ENCODE data around the gene TOP2B. TPM values are rescaled to one million over a fixed set of nuclear protein-coding genes. Genes with fewer than 3 reads are reported as not detected.

TOP2B gene
- total and polyA plus RNA-seq, 4 donors, result 13.5 to 52.9 (median 34.5) TPM

- H3K4me3 ChIP-seq (ENCODE audit: low read depth in 1 of 3, low read length in 3 of 3), result no peak overlapping the region
- DNase-seq (ENCODE audit: low spot score), result no peak
- no peaks in the 10 kb centered on the region for H3K27me3 ChIP-seq (ENCODE audit: control insufficient read depth in 4 of 4, insufficient read depth in 4 of 4, low read length in 3 of 4)
- no peak for TF ChIP-seq REST (IDR thresholded peaks at IDR 0.05)
- no peak for TF ChIP-seq MAX (IDR thresholded peaks at IDR 0.05)
- TF ChIP-seq ATF3 (IDR thresholded peaks at IDR 0.05), result no peak
- TF ChIP-seq FOXA1 (IDR thresholded peaks at IDR 0.05), result no peak
- no peak for TF ChIP-seq SP1 (IDR thresholded peaks at IDR 0.05)
- no peak for TF ChIP-seq HNF4G (IDR thresholded peaks at IDR 0.05)
- no peak for TF ChIP-seq ZBTB33 (IDR thresholded peaks at IDR 0.05)
- no peak for TF ChIP-seq CTCF (IDR thresholded peaks at IDR 0.05; ENCODE audit: low read depth, low read length, missing input control)
- TF ChIP-seq EGR1 (IDR thresholded peaks at IDR 0.05; ENCODE audit: low read depth in 2 of 2), result no peak
- no peak for TF ChIP-seq RAD21 (IDR thresholded peaks at IDR 0.05)
- TF ChIP-seq HNF4A (conservative IDR thresholded peaks at IDR 0.05), result no peak
- WGBS, result 96% methylated on average over 2 of the region's 2 CpGs
- H3K9me3 ChIP-seq (ENCODE audit: control insufficient read depth in 4 of 4, low read length in 3 of 4), result no peaks in the 10 kb centered on the region
- no peak overlapping the region for H3K27ac ChIP-seq (ENCODE audit: low read depth in 1 of 2, low read length in 2 of 2)
- no peaks in the 10 kb centered on the region for H3K36me3 ChIP-seq (ENCODE audit: control insufficient read depth in 4 of 4, insufficient read depth in 3 of 4, low read depth in 1 of 4, low read length in 3 of 4)
- no peak overlapping the region for H3K9ac ChIP-seq (ENCODE audit: low read depth in 1 of 2, low read length in 2 of 2)
- H3K4me1 ChIP-seq (ENCODE audit: control insufficient read depth in 4 of 4, insufficient read depth in 4 of 4, low read length in 3 of 4), result no peaks in the 10 kb centered on the region
Measured at GRCh38 chr3:25711090-25711489, 46.4 kb upstream of the TOP2B start.

GRCh38 chr3:25708036-25708435 is 43.3 kb upstream of the TOP2B start:
- Histone ChIP-seq H3K36me3 (ENCODE audit: control insufficient read depth in 4 of 4, insufficient read depth in 3 of 4, low read depth in 1 of 4, low read length in 3 of 4) (no peaks in the 10 kb centered on the region), H3K4me3 (ENCODE audit: low read depth in 1 of 3, low read length in 3 of 3) (no peak overlapping the region), H3K4me1 (ENCODE audit: control insufficient read depth in 4 of 4, insufficient read depth in 4 of 4, low read length in 3 of 4) (no peaks in the 10 kb centered on the region), H3K27me3 (ENCODE audit: control insufficient read depth in 4 of 4, insufficient read depth in 4 of 4, low read length in 3 of 4) (peaks cover 0 to 5% (median 0%) of the 10 kb centered on the region in 4 donors), H3K27ac (ENCODE audit: low read depth in 1 of 2, low read length in 2 of 2) (no peak overlapping the region), H3K9ac (ENCODE audit: low read depth in 1 of 2, low read length in 2 of 2) (no peak overlapping the region), H3K9me3 (ENCODE audit: control insufficient read depth in 4 of 4, low read length in 3 of 4) (no peaks in the 10 kb centered on the region)
- WGBS, result 57% methylated on average over 3 of the region's 3 CpGs
- no peak for DNase-seq (ENCODE audit: low spot score)
- no peak for TF ChIP-seq RAD21 (IDR thresholded peaks at IDR 0.05)
- TF ChIP-seq FOXA1 (IDR thresholded peaks at IDR 0.05), result no peak
- no peak for TF ChIP-seq ATF3 (IDR thresholded peaks at IDR 0.05)
- no peak for TF ChIP-seq TAF1 (conservative IDR thresholded peaks at IDR 0.05)
- TF ChIP-seq YY1 (IDR thresholded peaks at IDR 0.05), result no peak
- TF ChIP-seq MAX (IDR thresholded peaks at IDR 0.05), result no peak
- TF ChIP-seq EGR1 (IDR thresholded peaks at IDR 0.05; ENCODE audit: low read depth in 2 of 2), result no peak
- TF ChIP-seq FOXA2 (IDR thresholded peaks at IDR 0.05), result no peak
- no peak for TF ChIP-seq NR2F2 (IDR thresholded peaks at IDR 0.05)
- no peak for TF ChIP-seq RXRA (IDR thresholded peaks at IDR 0.05)
- no peak for TF ChIP-seq HNF4G (IDR thresholded peaks at IDR 0.05)
- TF ChIP-seq JUND (IDR thresholded peaks at IDR 0.05), result no peak
- no peak for TF ChIP-seq SP1 (IDR thresholded peaks at IDR 0.05)
- no peak for TF ChIP-seq CTCF (IDR thresholded peaks at IDR 0.05; ENCODE audit: low read depth, low read length, missing input control)
- no peak for TF ChIP-seq HNF4A (conservative IDR thresholded peaks at IDR 0.05)
- TF ChIP-seq GABPA (IDR thresholded peaks at IDR 0.05 in 1 of 2, conservative IDR thresholded peaks at IDR 0.05 in 1 of 2), result no peak
- TF ChIP-seq ZBTB33 (IDR thresholded peaks at IDR 0.05), result no peak
